Rectal smooth muscle tissue (tissue), 1 donor: ENCODE results near the gene PTPRD.

Source experiments
- H3K27ac ChIP-seq: one replicate; pipeline ENCODE4 v1.7.0; 2013; ENCODE audit warnings: low read depth, low read length, inconsistent platforms
- H3K27me3 ChIP-seq: one replicate; pipeline ENCODE4 v1.7.0; 2013; ENCODE audit warnings: low read length; ENCODE audit not compliant: control insufficient read depth, insufficient read depth
- H3K36me3 ChIP-seq: one replicate; pipeline ENCODE4 v1.7.0; 2013; ENCODE audit warnings: low read length; ENCODE audit not compliant: control insufficient read depth, insufficient read depth
- H3K4me1 ChIP-seq: one replicate; pipeline ENCODE4 v1.7.0; 2013; ENCODE audit warnings: low read length; ENCODE audit not compliant: control insufficient read depth, insufficient read depth
- H3K4me3 ChIP-seq: one replicate; pipeline ENCODE4 v1.7.0; 2013; ENCODE audit warnings: low read length
- H3K9ac ChIP-seq: one replicate; pipeline ENCODE4 v1.7.0; 2013; ENCODE audit warnings: low read length

Gene PTPRD

GRCh38 chr9:9560382-9561035 lies 1052.3 kb downstream of the PTPRD start:
- Histone ChIP-seq H3K27ac (no peak overlapping the region), H3K4me3 (no peak overlapping the region), H3K36me3 (no peaks in the 10 kb centered on the region), H3K9ac (no peak overlapping the region), H3K27me3 (no peaks in the 10 kb centered on the region), H3K4me1 (no peaks in the 10 kb centered on the region)

DNA sequence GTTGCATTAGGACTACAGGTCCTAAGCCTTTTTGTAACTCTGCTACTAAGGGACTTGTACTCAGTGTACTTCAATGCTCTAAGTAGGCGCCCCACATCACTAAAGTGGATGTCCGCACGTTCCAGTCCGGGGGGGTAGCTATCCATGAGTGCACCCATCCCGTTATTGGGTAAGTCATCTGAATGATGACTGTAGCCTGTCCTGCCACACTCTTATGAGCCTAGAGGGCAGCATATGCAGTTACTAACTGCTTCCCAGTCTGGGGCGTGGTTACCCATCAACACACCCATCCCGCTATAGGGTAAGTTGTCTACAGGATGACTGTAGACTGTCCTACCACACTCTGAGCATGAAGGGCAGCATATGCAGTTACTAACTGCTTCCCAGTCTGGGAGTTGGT lies 1053.9 kb downstream of the PTPRD start:
- no peak overlapping the region for H3K27ac ChIP-seq
- H3K36me3 ChIP-seq, result no peaks in the 10 kb centered on the region
- no peaks in the 10 kb centered on the region for H3K27me3 ChIP-seq
- H3K4me1 ChIP-seq, result no peaks in the 10 kb centered on the region
- H3K4me3 ChIP-seq, result no peak overlapping the region
- no peak overlapping the region for H3K9ac ChIP-seq

DNA sequence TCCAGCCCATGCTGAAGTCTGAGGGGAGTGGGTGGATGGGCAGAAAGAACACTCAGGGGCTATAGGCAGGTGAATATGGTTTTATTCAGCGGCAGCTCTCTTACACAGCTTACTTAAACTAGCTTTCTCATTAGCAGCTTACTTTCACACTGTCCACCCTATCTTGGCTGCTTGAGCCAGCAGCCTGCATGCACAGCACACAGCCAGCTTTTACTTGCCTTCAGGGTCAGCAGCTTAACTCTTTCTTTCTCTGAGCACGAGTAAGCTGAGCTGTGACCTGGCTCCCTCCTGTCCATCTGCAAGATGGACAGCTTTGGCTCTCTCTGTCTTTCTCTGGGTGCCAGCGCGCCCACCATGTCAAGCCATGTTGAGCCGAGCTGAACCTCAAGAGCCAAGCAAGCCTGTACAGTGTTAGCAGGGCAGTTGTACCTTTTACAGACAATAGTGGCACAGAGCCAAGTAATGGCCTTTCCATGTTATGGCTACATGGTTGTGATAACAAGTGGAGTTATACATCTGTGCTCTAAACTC lies 1054.9 kb downstream of the PTPRD start:
- H3K36me3 ChIP-seq, result no peaks in the 10 kb centered on the region
- no peak overlapping the region for H3K27ac ChIP-seq
- H3K4me3 ChIP-seq, result no peak overlapping the region
- H3K4me1 ChIP-seq, result no peaks in the 10 kb centered on the region
- no peak overlapping the region for H3K9ac ChIP-seq
- no peaks in the 10 kb centered on the region for H3K27me3 ChIP-seq

DNA sequence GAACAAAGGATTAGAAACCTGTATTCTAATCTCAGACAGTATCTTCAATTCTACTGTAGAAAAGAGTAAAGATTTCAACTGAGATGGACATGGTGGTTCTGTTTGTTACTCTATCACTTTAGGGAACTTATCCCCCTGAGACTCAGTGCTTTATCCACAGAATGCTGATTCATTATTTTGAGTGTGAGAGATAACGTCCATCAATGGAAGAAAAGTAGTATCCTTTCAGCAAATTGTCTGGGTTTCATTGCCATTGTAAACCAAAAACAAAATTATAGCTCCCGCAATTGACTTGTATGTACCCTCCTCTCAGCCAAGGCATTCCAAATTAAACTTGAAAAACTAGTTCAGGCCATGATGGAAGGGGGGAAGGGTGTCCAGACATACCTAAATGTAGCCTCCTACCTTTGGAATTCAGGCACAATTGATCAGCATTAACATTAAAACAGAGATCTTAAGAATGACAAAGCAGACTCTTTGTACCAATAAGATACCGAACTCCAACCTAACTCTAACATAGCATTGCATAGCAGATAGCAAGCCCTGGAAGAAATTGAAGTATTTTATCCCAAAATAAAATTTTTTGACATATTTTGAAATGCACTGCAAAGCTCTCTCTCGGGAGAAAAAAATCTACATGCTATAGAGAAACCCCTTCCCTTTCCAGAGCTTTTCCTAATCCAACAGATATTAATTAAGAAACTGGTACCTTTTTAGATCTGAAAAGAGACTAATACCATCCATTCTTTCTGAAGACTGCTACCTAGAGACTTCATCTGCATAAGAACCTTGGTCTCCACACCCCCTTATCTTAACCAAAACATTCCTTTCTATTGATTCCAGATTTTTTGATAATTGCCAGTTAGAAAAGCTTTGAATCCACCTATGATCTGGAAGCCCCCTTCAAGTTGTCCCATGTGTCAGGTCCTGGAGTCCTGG lies 1055.7 kb downstream of the PTPRD start:
- no peaks in the 10 kb centered on the region for H3K27me3 ChIP-seq
- H3K9ac ChIP-seq, result no peak overlapping the region
- H3K4me3 ChIP-seq, result no peak overlapping the region
- no peaks in the 10 kb centered on the region for H3K4me1 ChIP-seq
- H3K36me3 ChIP-seq, result no peaks in the 10 kb centered on the region
- H3K27ac ChIP-seq, result no peak overlapping the region

- Histone ChIP-seq H3K4me3 (no peak overlapping the region), H3K9ac (no peak overlapping the region), H3K4me1 (no peaks in the 10 kb centered on the region), H3K27me3 (no peaks in the 10 kb centered on the region), H3K27ac (no peak overlapping the region), H3K36me3 (no peaks in the 10 kb centered on the region)
Measured at GRCh38 chr9:9552665-9553064, 1060.1 kb downstream of the PTPRD start.

DNA sequence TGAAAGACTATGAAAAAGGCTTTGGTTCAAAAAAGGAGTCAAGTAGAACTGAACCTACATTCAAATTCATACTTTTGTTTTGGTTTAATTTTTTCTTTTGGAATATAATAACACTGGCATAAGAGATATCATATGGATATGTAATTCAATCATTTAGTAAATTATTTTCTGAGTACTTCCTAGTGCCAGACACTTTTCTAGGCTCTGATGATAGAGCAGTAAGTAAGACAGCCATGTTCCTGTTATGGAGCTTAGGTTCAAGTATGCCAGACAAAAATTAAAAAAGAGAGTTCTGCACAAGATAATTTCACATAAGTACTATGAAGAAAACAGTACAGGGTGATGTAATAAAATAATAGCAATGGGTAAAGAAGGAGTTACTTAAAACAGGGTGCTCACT lies 1074.0 kb downstream of the PTPRD start:
- H3K4me1 ChIP-seq, result no peaks in the 10 kb centered on the region
- H3K27ac ChIP-seq, result no peak overlapping the region
- no peaks in the 10 kb centered on the region for H3K36me3 ChIP-seq
- H3K4me3 ChIP-seq, result no peak overlapping the region
- H3K9ac ChIP-seq, result no peak overlapping the region
- no peaks in the 10 kb centered on the region for H3K27me3 ChIP-seq

DNA sequence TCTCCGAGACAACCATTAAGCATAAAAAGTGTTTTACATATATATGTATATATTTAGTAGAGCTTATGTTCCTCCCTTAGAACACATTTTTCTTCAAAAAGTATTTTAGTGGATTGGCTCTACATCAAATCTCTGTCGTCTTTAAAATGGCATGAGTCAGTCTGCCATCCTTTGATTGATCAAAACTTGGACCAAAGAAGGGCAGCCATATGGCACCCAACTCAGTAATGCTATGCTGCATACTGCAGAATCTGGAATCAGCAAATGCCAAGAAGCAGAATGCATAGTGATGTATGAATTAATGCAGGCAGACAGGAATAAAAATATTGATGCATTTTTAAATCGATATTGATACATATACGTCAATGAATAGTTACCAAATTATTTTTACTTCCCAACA lies 1074.4 kb downstream of the PTPRD start:
- Histone ChIP-seq H3K4me3 (no peak overlapping the region), H3K4me1 (no peaks in the 10 kb centered on the region)

GRCh38 chr9:9536523-9536922 lies 1076.3 kb downstream of the PTPRD start:
- Histone ChIP-seq H3K9ac (no peak overlapping the region), H3K4me1 (no peaks in the 10 kb centered on the region), H3K27me3 (no peaks in the 10 kb centered on the region), H3K36me3 (no peaks in the 10 kb centered on the region), H3K4me3 (no peak overlapping the region), H3K27ac (no peak overlapping the region)

More for the DNA sequence above, 1074.4 kb downstream of the PTPRD start:
- Histone ChIP-seq H3K27me3 (no peaks in the 10 kb centered on the region), H3K36me3 (no peaks in the 10 kb centered on the region), H3K27ac (no peak overlapping the region), H3K9ac (no peak overlapping the region)

DNA sequence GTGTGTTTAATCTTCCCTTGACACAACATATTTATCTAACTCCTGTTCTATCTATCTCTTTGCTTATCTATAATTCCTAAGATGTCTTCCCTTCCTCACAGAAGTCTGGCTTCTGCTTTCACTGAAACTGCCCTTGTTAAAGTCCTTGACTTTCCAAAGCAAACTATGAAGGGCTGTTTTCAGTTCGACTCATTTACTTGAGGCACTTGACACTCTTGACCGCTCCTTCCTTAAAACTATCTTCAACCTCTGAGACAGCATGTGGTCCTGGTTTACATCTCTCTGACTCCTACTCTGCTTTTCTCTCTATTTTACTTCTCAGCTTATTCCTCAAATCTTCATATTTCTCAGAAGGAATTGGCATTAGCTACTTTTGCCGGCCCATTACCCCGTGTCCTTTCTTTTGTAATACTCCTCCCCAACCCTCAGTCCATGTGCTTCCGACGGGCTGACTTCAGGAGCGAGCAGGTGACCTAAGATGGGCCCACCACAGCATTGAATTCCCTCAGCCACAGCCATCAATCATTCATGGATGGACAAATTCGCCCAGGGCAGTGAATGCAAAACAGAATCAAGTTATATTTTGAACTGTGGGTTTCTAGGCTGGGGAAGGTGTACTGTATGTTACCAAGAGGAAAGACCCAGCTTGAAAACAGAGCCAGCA lies 1089.2 kb downstream of the PTPRD start:
- Histone ChIP-seq H3K4me3 (no peak overlapping the region), H3K36me3 (no peaks in the 10 kb centered on the region), H3K27me3 (no peaks in the 10 kb centered on the region), H3K4me1 (no peaks in the 10 kb centered on the region), H3K27ac (no peak overlapping the region), H3K9ac (no peak overlapping the region)

GRCh38 chr9:9522406-9522805 lies 1090.4 kb downstream of the PTPRD start:
- Histone ChIP-seq H3K36me3 (no peaks in the 10 kb centered on the region), H3K9ac (no peak overlapping the region), H3K4me3 (no peak overlapping the region), H3K4me1 (no peaks in the 10 kb centered on the region), H3K27ac (no peak overlapping the region), H3K27me3 (no peaks in the 10 kb centered on the region)

- Histone ChIP-seq H3K4me3 (no peak overlapping the region), H3K9ac (no peak overlapping the region), H3K4me1 (no peaks in the 10 kb centered on the region), H3K27ac (no peak overlapping the region), H3K27me3 (no peaks in the 10 kb centered on the region), H3K36me3 (no peaks in the 10 kb centered on the region)
Measured at GRCh38 chr9:9521033-9521779, 1091.6 kb downstream of the PTPRD start.

DNA sequence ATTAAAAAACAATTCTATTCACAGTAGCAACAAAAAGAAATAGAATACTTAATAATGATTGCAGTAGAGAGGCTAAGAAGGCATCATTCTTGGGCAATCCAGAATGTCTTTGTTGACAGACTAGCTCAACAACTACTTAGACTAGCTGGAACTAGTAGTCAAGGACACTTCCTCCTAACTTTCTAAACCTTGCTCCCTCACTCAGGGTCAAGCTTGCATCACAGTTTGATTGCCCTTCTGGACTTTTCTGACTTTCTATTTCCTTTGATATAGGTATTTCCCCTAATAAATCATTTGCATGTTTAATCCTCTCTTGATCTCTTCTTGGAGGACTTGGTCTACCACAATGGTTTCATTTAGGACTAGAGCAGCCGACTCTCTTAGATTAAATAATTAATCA lies 1107.9 kb downstream of the PTPRD start:
- Histone ChIP-seq H3K4me3 (no peak overlapping the region), H3K27me3 (no peaks in the 10 kb centered on the region), H3K9ac (no peak overlapping the region), H3K36me3 (no peaks in the 10 kb centered on the region), H3K27ac (no peak overlapping the region), H3K4me1 (no peaks in the 10 kb centered on the region)
